DMS 273 treated with DMSO at 0.1 percent for 48 hours (cell line): ENCODE data around the gene FAM167B.

Source experiments
- DNase-seq: peaks from one replicate; lab custom pipeline; 2025; lab: John Stamatoyannopoulos, UW

FAM167B gene

GRCh38 chr1:32246888-32247273 lies at the start of gene FAM167B:
Gene FAM167B (plus strand): TSS chr1:32247222. CDS start chr1:32247422, 200 bp downstream.
- no peak for DNase-seq

GRCh38 chr1:32197837-32198236 lies 49.2 kb upstream of the FAM167B start:
- DNase-seq, result no peak

- DNase-seq, result no peak
Measured at GRCh38 chr1:32198237-32199042, 48.6 kb upstream of the FAM167B start.

GRCh38 chr1:32199043-32199716 lies 47.8 kb upstream of the FAM167B start:
- no peak for DNase-seq

GRCh38 chr1:32199717-32200072 lies 47.3 kb upstream of the FAM167B start:
- no peak for DNase-seq

- no peak for DNase-seq
Measured at GRCh38 chr1:32200226-32201010, 46.6 kb upstream of the FAM167B start, which contains the start of gene CCDC28B. Gene CCDC28B (plus strand): TSS chr1:32200595. CDS start chr1:32201936, 1,341 bp downstream.

- no peak for DNase-seq
Measured at GRCh38 chr1:32201011-32201855, 45.8 kb upstream of the FAM167B start.

- no peak for DNase-seq
Measured at GRCh38 chr1:32204943-32205361, 42.1 kb upstream of the FAM167B start.

GRCh38 chr1:32205401-32206370 lies 41.3 kb upstream of the FAM167B start, which contains the start of gene IQCC:
Gene IQCC (plus strand): TSS chr1:32205671. CDS start chr1:32205682, 11 bp downstream.
- peak; percentile 42 for DNase-seq

- no peak for DNase-seq
Measured at GRCh38 chr1:32208469-32208868, 38.6 kb upstream of the FAM167B start.

- DNase-seq, result peak; percentile 92
Measured at GRCh38 chr1:32208891-32209328, 38.1 kb upstream of the FAM167B start, which contains the start of gene DCDC2B. Gene DCDC2B (plus strand): TSS chr1:32209089. CDS start chr1:32209094, 5 bp downstream.

- no peak for DNase-seq
Measured at GRCh38 chr1:32215629-32216480, 31.2 kb upstream of the FAM167B start.

GRCh38 chr1:32216566-32216965 lies 30.5 kb upstream of the FAM167B start:
- no peak for DNase-seq

- DNase-seq, result no peak
Measured at GRCh38 chr1:32219022-32219421, 28.0 kb upstream of the FAM167B start.

- DNase-seq, result no peak
Measured at GRCh38 chr1:32220746-32221580, 26.1 kb upstream of the FAM167B start.

- DNase-seq, result no peak
Measured at GRCh38 chr1:32221581-32221979, 25.4 kb upstream of the FAM167B start.

GRCh38 chr1:32221980-32222755 lies 24.9 kb upstream of the FAM167B start, which contains the start of the genes EIF3I and TMEM234:
Gene EIF3I (plus strand): TSS chr1:32222407. CDS start chr1:32222442, 35 bp downstream.
Gene TMEM234 (minus strand): TSS chr1:32222353. CDS start chr1:32222322, 31 bp downstream.
- DNase-seq, result peak; percentile 69
